GM18870 (cell line): ENCODE results near the gene SLC12A9.
"Not testable (repeated sequence)": the region's sequence is repeated elsewhere in the genome, so short reads cannot be mapped to it uniquely, and the experiment has no call there.

Experiments
- ATAC-seq: cut with Tn5 transposase; IDR thresholded peaks from one replicate; pipeline ENCODE4 v1.9.1; 2021; ENCODE audit warnings: moderate library complexity; ENCODE audit not compliant: unreplicated experiment

SLC12A9 gene

GRCh38 chr7:100894860-100895700 is 42.6 kb downstream of the SLC12A9 start:
- no peak for ATAC-seq

GRCh38 chr7:100895701-100895955 is 43.1 kb downstream of the SLC12A9 start, which contains the start of gene ACHE:
TSS of gene ACHE (minus strand) at chr7:100895888. CDS start at chr7:100894232, 1,656 bp downstream.
- ATAC-seq = no peak

DNA sequence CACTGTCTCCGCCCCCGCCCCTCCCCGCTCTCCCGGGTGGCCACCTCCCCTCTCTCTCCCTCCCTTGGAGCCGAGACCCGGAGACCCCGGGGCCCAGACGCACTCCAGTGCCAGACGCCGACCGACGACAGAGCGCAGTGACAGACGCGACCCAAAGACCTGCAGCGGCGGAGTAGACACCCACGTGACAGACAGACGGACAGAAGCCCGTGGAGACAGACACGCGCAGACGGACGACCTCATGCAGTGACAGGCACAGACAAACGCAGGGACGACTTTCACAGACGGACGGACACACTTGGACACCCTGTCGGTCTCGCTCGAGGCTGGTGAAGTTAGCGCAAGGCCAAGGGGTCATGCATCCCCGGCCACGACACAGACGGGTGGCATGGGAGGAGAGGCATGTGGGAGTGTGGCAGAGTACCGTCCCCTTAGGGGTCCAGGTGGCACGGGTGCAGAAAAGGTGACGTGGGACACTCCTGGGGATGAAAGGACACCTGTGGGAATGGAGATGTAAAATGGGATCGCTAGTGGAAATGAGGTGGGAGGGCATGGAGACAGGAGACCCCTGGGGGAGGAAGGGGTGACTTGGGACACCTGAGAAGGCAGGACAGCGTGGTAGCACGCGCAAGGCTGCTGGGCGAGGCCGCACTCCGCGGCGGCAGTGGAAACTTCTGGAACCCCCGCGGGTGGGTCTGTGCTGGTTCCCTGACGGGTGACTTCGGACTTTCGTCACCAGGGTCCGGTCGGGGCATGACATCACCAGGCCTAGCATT is 43.6 kb downstream of the SLC12A9 start:
- ATAC-seq = no peak

DNA sequence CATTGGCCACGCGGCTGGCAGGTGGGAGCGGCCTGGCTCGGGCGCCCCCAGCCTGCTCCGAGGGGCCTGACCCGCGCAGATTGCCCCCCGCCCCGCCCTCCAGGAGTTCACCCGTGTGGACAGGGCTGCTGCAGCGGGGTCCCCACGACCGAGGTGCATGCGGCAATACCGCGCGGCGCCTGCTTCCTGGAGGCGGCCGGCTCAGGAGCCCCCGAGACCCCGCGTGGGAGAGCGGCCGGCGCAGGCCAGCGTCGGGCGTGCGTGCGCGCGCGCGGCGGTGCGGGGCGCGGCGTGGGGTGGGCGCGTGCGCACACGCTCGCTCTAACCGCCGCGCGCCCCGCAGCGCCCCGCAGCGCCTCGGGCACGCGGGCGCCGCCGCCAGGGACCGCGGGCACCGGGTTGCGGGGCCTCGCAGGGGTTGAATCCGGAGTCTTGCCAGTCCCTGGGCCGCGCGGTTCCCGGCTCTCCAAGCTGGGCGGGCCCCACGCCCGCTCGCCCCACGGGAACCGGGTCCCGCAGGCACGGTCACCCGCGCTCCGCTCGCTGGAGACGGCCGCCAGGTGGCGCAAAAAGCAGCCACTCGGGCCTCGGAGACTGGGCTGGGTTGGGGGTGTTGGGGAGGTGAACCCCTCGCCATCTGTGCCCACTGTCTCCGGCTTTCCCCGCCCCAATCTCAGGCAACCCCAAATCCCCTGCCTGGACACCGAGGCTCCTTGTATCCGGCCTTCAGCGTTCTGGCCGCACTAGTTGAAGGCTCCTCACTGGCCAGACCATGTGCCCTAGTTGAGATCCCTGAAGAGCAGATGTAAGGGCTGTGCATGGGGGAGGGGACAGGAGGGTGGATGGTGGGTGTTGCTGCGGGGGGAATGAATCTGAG is 44.5 kb downstream of the SLC12A9 start:
- ATAC-seq = no peak

DNA sequence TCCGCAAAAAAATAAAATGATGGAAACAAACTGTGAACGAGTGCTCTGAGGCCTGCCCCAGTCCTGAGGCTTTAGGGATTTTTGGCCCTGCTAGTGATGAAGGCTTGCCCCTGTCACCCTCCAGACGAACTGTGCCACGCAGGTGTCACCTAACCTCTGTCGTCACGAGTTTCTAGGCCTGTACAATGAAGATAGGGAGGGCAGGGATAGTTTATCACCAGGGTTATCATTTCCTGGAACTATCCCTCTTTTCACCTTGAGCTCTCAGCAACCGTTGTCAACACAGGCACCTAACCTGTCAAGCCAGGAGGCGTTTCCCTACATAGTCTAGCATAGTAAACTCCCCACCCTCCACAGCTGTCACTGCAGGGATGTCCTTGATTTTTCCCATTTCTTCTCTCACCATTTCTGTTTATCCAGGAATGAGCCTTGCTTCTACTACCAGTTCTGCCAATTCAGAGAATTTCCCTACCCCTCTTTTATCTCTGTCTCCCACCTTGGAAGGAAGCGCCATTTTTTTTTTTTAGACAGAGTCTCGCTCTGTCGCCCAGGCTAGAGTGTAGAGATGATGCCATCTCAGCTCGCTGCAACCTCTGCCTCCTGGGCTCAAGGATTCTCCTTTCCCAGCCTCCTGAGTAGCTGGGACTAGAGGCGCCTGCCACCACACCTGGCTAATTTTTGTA is 45.4 kb downstream of the SLC12A9 start:
- ATAC-seq = no peak

GRCh38 chr7:100899432-100899831 is 46.9 kb downstream of the SLC12A9 start:
- no peak for ATAC-seq

DNA sequence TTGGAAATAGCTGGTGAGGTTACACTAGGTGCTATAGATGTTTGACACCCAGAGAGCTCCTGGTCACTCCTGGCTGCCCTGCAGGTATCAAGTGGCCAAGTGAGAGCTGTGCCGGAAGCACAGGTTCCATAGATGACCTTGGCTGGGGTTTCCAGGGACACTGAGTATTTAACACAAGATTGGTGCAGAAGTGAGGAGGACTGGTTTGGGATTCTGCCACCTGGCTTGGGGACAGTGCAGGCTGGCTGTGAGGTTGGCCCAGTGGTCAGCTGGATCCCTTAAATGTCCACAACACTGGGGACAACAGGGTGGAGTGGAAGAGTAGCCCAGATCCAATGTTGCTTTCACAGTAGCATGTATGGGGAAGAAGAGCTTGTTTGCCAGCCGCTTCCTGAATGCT is 48.5 kb downstream of the SLC12A9 start:
- ATAC-seq = no peak

- ATAC-seq = no peak
These were observed 49.4 kb downstream of the SLC12A9 start for GRCh38 chr7:100901921-100902332.

DNA sequence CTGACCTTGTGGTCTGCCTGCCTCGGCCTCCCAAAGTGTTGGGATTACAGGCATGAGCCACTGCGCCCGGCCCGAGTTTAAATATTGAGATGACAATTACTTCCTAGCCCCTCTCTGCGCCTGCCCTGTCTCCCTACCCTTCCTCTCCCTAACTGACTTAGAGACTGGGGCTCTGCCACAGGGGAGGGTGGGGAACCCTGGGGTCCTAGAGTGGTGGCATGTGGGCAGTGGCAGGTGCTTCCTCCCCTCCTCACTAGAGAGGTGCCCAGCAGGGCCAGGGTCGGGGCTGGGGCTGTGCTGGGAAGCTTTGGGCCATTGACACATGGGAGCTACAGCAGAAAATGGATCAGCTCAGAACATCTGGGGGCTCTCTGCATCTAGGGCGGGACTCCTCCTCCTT is 50.1 kb downstream of the SLC12A9 start:
- ATAC-seq = no peak

DNA sequence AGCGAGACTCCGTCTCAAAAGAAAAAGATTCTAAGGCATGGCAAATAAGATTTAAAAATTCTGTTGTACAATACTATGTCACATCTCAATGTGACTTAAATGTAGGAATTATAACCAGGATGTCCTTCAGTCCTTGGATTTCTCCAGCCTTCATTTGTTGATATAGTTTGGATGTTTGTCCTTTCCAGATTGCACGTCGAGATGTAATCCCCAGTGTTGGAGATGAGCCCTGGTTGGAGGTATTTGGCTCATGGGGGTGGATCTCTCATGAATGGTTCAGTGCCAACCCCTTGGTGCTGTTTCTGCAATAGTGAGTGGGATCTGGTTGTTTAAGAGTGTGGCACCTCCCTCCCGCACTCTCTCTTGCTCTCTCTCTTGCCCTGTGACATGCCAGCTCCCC is 56.0 kb downstream of the SLC12A9 start:
- no peak for ATAC-seq

- not testable (repeated sequence) for ATAC-seq
These were observed 57.9 kb downstream of the SLC12A9 start for GRCh38 chr7:100910443-100910842.

DNA sequence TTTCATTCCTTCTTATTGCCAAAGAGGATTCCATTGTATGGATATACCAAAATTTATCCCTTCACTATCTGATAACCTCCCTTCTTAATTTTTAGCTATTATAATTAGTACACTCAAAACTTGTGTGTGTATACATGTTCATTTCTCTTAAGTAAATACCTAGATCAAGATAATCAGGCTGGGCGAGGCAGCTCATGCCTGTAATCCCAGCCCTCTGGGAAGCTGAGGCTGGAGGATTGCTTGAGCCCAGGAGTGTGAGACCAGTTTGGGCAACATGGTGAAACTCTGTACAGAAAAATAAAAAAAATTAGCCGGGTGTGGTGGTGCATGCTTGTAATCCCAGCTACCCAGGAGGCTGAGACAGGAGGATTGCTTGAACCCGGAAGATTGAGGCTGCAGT is 59.0 kb downstream of the SLC12A9 start:
- no peak for ATAC-seq

- ATAC-seq = no peak
These were observed 61.8 kb downstream of the SLC12A9 start for GRCh38 chr7:100914208-100914878.

- no peak for ATAC-seq
These were observed 62.5 kb downstream of the SLC12A9 start for GRCh38 chr7:100914879-100915447.
